Stimulated activated CD4-positive, alpha-beta T cell treated with anti-CD3 and anti-CD28 coated beads, Interleukin-4, amount 100 ng/mL, for 48 hours (primary cell): ENCODE measurements around the gene KCNE5.
"Not testable (repeated sequence)": the region's sequence is repeated elsewhere in the genome, so short reads cannot be mapped to it uniquely, and the experiment has no call there.

Experiments
- DNase-seq, 2 donors: peaks; one replicate each; pipeline ENCODE4 v3.0.0-alpha.2; 2020; ENCODE audit warnings: low read depth in 2 of 2

The KCNE5 gene

DNA sequence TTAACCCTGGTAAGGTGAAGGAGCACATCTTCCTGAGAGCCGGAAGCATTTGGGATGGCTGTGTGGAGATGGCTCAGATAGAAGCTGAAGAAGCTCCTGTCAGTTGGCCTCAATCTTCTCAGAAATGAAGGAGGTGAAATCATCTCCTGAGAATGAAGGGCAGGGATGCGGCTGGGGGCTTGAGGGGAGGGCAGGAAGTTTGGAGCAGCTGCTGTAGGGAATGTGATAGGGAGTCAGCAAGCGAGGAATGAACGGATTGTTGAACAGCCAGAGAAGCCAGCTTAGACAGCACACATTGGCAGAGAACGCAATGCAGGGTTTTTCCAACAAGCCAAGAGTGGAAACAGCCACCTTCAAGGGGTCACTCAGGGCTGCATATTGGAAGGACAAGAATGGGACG is 10.0 kb downstream of the KCNE5 start:
- DNase-seq: no peak

DNA sequence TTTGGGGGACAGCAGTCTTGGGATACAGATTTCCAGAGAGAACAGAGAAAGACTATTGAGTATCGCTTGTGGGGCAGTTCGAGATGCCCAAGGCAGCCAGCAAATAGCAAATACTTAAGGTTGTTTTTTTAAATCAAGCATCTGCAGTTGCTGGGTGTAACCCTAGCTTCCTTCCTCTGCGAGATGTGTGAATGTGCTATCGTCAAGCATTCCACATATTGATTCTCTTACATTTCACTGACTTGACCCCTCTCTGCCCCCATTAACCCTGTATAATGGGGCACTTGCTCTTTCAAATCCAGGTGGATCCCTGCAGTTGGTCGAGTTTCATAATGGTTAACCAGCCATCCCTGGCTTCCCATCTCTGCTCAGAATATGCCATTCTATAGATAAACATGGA is 23.5 kb downstream of the KCNE5 start:
- no peak for DNase-seq

DNA sequence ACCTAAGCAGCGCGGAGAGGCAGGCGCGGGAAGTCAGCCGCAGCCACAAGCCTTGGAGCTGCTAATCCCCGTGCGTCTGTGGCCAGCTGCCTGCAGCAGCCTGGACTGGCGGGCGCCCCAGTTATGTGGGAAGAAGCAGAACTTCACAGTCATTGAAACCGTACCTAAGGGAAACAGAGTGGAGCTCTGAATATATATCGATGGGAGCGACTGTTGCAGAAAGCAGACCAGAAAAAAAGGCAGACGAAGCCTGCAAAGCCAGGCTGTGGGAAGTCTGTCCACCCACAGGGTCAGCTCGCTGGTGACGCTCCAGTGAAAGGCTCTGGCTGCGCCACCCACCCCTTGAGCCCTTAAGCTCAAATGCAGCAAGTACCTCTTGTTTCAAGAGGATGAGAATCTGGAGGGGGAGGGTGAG is 24.7 kb downstream of the KCNE5 start:
- no peak for DNase-seq

DNA sequence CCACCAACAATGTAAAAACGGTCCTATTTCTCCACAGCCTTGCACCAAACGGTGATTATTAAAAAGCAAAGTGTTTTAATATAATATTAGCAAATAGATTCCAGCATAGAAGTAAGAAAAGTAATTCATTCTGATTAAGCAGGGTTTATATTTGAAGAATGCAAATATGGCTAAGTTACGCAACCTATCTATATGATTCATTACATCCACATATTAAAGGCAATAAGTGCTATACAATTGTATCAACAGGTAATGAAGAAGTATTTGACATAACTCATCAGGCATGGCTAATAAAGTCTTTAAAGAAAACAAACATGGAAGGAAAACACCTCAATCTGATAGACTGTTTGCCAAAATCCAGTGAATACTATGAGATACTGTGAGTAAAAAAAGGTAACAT is 29.0 kb downstream of the KCNE5 start:
- no peak for DNase-seq

DNA sequence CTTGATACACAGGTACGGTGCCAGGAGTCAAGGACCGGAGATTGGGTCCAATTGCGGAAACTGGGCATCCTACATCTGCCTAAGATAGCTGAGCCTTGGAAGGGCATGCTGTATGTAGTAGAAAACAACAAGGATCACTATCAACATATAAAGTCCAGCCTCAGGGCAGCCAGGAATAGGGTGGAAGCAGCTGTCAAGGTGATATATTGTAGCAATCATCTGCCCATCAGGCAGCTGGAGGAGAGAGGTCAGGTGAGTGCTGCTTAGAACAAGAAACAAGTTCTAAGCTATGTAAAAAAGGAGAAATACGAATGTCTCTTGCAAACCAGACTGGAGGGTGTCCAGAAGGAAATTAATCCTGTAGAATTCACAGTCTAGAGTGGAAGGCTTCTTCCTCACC is 34.8 kb downstream of the KCNE5 start:
- no peak for DNase-seq

DNA sequence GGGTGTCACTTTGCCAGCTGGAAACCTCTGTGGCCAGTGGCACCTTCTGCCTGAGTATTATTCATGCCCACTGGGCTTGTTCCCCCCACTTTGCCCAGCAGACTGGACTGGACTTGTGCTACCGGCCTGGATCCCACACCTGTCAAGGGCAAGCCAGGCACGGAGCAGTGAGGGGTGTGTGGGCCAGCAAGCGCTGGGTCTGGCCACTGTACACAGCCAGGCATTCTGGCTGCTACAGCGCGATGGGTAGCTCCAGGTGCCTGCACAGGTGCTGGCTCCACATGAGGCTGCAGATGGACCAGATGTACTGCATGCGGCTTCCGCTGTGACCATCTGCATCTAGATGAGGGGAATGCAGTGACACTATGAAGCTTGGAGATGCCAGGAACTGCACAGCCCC is 39.5 kb downstream of the KCNE5 start:
- DNase-seq: no peak

DNA sequence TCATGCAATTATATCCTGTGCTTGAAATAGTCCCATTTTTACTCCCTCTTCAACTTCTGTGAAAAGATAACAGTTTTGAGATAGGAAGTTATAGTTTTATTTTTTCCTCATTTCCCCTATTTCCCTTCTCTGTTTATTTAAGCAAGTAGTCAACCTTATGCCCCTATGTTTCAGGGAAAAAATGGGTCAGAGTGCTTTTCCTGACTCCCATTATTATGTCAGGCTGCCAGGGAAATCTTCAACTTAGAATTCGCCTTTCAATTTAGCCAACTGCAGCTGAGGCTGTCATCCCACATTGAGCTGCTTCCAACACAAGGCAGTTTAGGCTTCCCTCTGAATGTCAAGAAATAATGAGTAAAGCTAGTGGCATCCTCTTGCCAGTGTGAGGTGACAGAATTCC is 46.1 kb downstream of the KCNE5 start:
- DNase-seq: no peak

DNA sequence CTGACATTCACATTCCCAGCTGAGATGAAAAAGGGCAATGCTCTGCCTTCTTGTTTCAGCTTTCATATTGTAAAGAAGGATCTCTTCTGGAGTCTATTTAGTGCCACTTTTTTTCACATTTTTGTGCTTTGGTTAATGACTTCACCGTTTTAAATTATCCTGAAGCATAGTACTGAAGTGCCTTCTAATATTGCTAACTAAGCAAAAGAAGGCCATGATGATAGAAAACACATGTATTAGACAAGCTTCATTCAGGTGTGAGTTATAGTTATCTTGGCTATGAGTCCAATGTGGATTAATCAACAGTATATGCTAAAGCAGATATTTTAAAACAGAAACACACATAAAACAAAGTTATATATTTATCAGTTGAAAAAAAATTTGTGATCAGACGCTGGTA is 47.9 kb downstream of the KCNE5 start:
- DNase-seq: no peak

DNA sequence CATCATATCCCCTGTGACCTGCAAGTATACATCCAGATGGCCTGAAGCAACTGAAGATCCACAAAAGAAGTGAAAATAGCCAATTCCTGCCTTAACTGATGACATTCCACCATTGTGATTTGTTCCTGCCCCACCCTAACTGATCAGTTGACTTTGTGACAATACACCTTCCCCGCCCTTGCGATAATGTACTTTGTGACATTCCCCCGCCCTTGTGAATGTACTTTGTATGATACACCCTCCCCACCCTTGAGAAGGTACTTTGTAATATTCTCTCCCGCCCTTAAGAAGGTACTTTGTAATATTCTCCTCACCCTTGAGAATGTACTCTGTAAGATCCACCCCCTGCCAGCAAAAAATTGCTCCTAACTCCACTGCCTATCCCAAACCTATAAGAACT is 48.9 kb downstream of the KCNE5 start:
- DNase-seq: not testable (repeated sequence)
